Epithelial cell of esophagus (primary cell): ENCODE measurements around the gene SLC30A3.

Experiments
- DNase-seq: peaks from one replicate; pipeline ENCODE4 v3.0.0; 2010; ENCODE audit warnings: low read depth
- H3K4me3 ChIP-seq: 2 replicates; pipeline ENCODE4 v1.5.1; 2011; ENCODE audit warnings: mild to moderate bottlenecking, low read length, control low read depth
- CTCF ChIP-seq: IDR thresholded peaks from 2 replicates; pipeline ENCODE4 v1.5.1; 2011; ENCODE audit warnings: low read depth, mild to moderate bottlenecking, low read length, control low read depth, inconsistent platforms; ENCODE audit not compliant: insufficient read depth; ENCODE audit errors: missing control alignments

SLC30A3 gene

DNA sequence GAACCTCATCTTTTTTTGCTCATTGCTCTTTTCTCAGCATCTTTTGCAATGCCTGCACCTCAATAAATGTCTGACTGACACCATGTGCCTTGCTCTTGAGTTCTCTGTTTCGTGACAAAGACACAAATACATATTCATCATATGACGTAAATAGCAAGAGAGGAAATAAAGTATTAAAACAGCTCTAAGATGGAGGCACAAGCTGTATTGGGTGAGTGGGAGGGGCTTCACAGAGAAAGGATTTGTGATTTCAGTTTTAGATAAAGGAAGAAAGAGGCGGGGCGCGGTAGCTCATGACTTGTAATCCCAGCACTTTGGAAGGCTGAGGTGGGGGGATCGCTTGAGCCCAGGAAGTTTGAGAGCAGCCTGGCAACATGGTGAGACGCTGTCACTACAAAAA is 42.8 kb downstream of the SLC30A3 start:
- TF ChIP-seq CTCF, result no peak

GRCh38 chr2:27219091-27219490 is 43.8 kb downstream of the SLC30A3 start:
- no peak for DNase-seq
- no peak for TF ChIP-seq CTCF
- H3K4me3 ChIP-seq, result no peak overlapping the region

More for the DNA sequence above, 42.8 kb downstream of the SLC30A3 start:
- H3K4me3 ChIP-seq, result no peak overlapping the region
- DNase-seq, result no peak

DNA sequence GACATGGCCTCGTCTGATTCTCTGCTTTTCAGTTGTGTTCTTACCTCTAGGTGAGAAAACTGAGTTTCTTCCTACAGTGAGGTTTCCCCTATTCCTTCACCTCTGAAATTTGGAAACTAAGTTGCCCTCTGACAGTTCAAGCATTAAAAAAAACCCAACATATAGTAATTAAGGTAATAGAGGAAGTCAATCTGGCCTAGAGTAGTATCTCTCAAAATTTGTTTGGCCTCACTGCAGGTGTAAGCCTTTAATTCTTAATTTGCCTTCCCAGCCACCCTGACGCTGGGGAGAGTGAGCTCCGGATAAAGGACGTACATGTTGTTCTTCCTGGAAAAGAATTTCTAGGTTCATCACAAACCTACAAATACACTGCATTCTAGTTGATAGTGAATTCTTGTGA is 44.2 kb downstream of the SLC30A3 start:
- no peak for TF ChIP-seq CTCF
- H3K4me3 ChIP-seq, result no peak overlapping the region
- no peak for DNase-seq

GRCh38 chr2:27217173-27218121 is 45.4 kb downstream of the SLC30A3 start, which contains the start of gene CAD:
TSS of gene CAD (plus strand) at chr2:27217369. CDS start at chr2:27217552, 183 bp downstream.
- peak; percentile 89 for DNase-seq
- TF ChIP-seq CTCF, result no peak
- peak within 1 kb of the TSS; percentile 80 for H3K4me3 ChIP-seq

DNA sequence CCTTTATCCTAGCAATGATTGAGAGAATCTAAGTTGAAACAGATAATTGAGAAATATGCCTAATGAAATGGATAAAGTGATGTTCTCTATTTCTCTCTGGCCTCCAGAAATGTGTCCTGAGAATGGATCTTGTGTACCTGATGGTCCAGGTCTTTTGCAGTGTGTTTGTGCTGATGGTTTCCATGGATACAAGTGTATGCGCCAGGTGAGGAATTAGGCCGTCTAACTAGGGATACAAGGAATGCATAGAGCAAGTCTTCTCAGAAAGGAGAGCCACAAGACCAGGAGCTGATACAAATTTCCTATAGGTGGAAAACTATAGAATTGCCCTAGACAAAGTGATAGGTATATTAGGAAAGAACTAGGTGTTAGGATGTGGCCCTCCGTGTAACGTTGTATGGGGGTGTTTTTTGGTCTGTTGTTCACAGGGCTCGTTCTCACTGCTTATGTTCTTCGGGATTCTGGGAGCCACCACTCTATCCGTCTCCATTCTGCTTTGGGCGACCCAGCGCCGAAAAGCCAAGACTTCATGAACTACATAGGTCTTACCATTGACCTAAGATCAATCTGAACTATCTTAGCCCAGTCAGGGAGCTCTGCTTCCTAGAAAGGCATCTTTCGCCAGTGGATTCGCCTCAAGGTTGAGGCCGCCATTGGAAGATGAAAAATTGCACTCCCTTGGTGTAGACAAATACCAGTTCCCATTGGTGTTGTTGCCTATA is 46.3 kb downstream of the SLC30A3 start:
- H3K4me3 ChIP-seq, result peak overlapping the region; percentile 80
- no peak for DNase-seq
- TF ChIP-seq CTCF, result no peak

- TF ChIP-seq CTCF, result no peak
- no peak overlapping the region for H3K4me3 ChIP-seq
- DNase-seq, result no peak
Measured at GRCh38 chr2:27214941-27215340, 47.9 kb downstream of the SLC30A3 start.
